IMR-90 (cell line): ENCODE data around the gene PRKCSH. TPM values are rescaled to one million over a fixed set of nuclear protein-coding genes. Genes with fewer than 3 reads are reported as not detected.

Source experiments
- ATAC-seq: fragments of 200-7000 bp; cut with Tn5 transposase; 2 replicates; pipeline ENCODE4 v1.9.1; 2020; ENCODE audit warnings: low read depth, mild to moderate bottlenecking, moderate library complexity
- BruUV-seq: library from RNA; stranded (reverse); fragments of 400-500 nt; replicated peaks from 2 replicates; lab custom pipeline; 2021; lab: Mats Ljungman, UMichigan
- CTCF ChIA-PET: fragments of 300-600 bp; formaldehyde crosslinking; extraction: SDS; loops from one replicate; lab custom pipeline; 2021; ENCODE audit warnings: antibody characterized with exemption; lab: Yijun Ruan, JAX
- POLR2A ChIA-PET: fragments of 300-600 bp; sonication (Branson Sonifier 250); formaldehyde crosslinking; loops from one replicate; lab custom pipeline; 2022; ENCODE audit warnings: antibody characterized with exemption; ENCODE audit not compliant: unreplicated experiment; lab: Charles Lee
- DNase-seq: peaks from one replicate; pipeline ENCODE4 v3.0.0; 2013
- H2AFZ ChIP-seq: replicated peaks from 2 replicates; pipeline ENCODE3; 2013; ENCODE audit warnings: low read length, mild to moderate bottlenecking; ENCODE audit not compliant: poor library complexity
- H2AK5ac ChIP-seq: 2 replicates; pipeline ENCODE4 v1.6.1; 2013; ENCODE audit warnings: low read depth, low read length, inconsistent platforms
- H2AK9ac ChIP-seq: replicated peaks from 2 replicates; pipeline ENCODE3; 2013; ENCODE audit warnings: mild to moderate bottlenecking, low read depth, low read length, moderate library complexity; ENCODE audit not compliant: poor library complexity
- H2BK120ac ChIP-seq: 2 replicates; pipeline ENCODE4 v1.6.1; 2013; ENCODE audit warnings: low read depth, low read length, inconsistent platforms
- H2BK15ac ChIP-seq: 3 replicates; pipeline ENCODE4 v1.6.1; 2013; ENCODE audit warnings: low read depth, low read length, inconsistent platforms
- H2BK20ac ChIP-seq: 2 replicates; pipeline ENCODE4 v1.6.1; 2013; ENCODE audit warnings: low read depth, mild to moderate bottlenecking, inconsistent platforms, low read length, moderate library complexity
- H2BK5ac ChIP-seq: 2 replicates; pipeline ENCODE4 v1.6.1; 2013; ENCODE audit warnings: mild to moderate bottlenecking, low read depth, low read length, inconsistent platforms; ENCODE audit not compliant: poor library complexity, severe bottlenecking
- H3K14ac ChIP-seq: replicated peaks from 2 replicates; pipeline ENCODE4 v1.6.1; 2013; ENCODE audit warnings: low read depth, low read length, inconsistent platforms
- H3K18ac ChIP-seq: 2 replicates; pipeline ENCODE4 v1.6.1; 2013; ENCODE audit warnings: low read depth, low read length, control low read depth
- H3K23ac ChIP-seq: 2 replicates; pipeline ENCODE4 v1.6.1; 2013; ENCODE audit warnings: low read depth, low read length, inconsistent platforms
- H3K27ac ChIP-seq: 2 replicates; pipeline ENCODE4 v1.5.1; 2013; ENCODE audit warnings: mild to moderate bottlenecking, control low read depth, low read length; ENCODE audit not compliant: insufficient read depth
- H3K27me3 ChIP-seq: 2 replicates; pipeline ENCODE4 v1.6.1; 2013; ENCODE audit warnings: low read length; ENCODE audit not compliant: control insufficient read depth, insufficient read depth
- H3K36me3 ChIP-seq: 2 replicates; pipeline ENCODE4 v1.6.1; 2013; ENCODE audit warnings: low read length, mixed read lengths; ENCODE audit not compliant: control insufficient read depth, insufficient read depth
- H3K4ac ChIP-seq: 2 replicates; pipeline ENCODE4 v1.6.1; 2013; ENCODE audit warnings: low read depth, low read length, inconsistent platforms
- H3K4me1 ChIP-seq: 2 replicates; pipeline ENCODE4 v1.6.1; 2013; ENCODE audit warnings: low read length, mixed read lengths; ENCODE audit not compliant: control insufficient read depth, insufficient read depth
- H3K4me2 ChIP-seq: 2 replicates; pipeline ENCODE4 v1.6.1; 2013; ENCODE audit warnings: low read depth, mild to moderate bottlenecking, control low read depth, low read length, moderate library complexity
- H3K4me3 ChIP-seq: 2 replicates; pipeline ENCODE4 v1.5.1; 2013; ENCODE audit warnings: low read depth, mild to moderate bottlenecking, control low read depth, low read length, moderate library complexity; ENCODE audit not compliant: insufficient read depth
- H3K56ac ChIP-seq: 2 replicates; pipeline ENCODE4 v1.6.1; 2013; ENCODE audit warnings: low read length, inconsistent platforms; ENCODE audit not compliant: insufficient read depth; ENCODE audit errors: extremely low read depth
- H3K79me1 ChIP-seq, 2 experiments: 2 replicates each; pipeline ENCODE4 v1.6.1; 2013; ENCODE audit warnings: low read length in 2 of 2, inconsistent platforms in 1 of 2, low read depth in 1 of 2
- H3K9ac ChIP-seq: 2 replicates; pipeline ENCODE4 v1.6.1; 2013; ENCODE audit warnings: low read depth, low read length, control low read depth
- H3K9me1 ChIP-seq: 2 replicates; pipeline ENCODE4 v1.6.1; 2013; ENCODE audit warnings: low read length, inconsistent platforms; ENCODE audit not compliant: insufficient read depth
- H3K9me3 ChIP-seq: 2 replicates; pipeline ENCODE4 v1.6.1; 2013; ENCODE audit warnings: low read length; ENCODE audit not compliant: control insufficient read depth, insufficient read depth
- H4K20me1 ChIP-seq: 2 replicates; pipeline ENCODE4 v1.6.1; 2013; ENCODE audit warnings: low read length, inconsistent platforms; ENCODE audit not compliant: insufficient read depth
- H4K5ac ChIP-seq: 2 replicates; pipeline ENCODE4 v1.6.1; 2013; ENCODE audit warnings: mild to moderate bottlenecking, low read depth, low read length, control low read depth
- H4K8ac ChIP-seq, 2 experiments: 2 replicates each; pipeline ENCODE4 v1.6.1; 2013; ENCODE audit warnings: low read depth in 2 of 2, low read length in 2 of 2, control low read depth in 1 of 2, inconsistent platforms in 1 of 2
- H4K91ac ChIP-seq: 2 replicates; pipeline ENCODE4 v1.6.1; 2013; ENCODE audit warnings: low read depth, low read length, inconsistent platforms; ENCODE audit not compliant: insufficient read depth
- RFX5 ChIP-seq: IDR thresholded peaks from 2 replicates; pipeline ENCODE4 v1.8.0; 2012; ENCODE audit warnings: low read depth, mild to moderate bottlenecking, low read length, moderate library complexity
- WGBS, 2 experiments: methylation state at CpG; one replicate each; pipeline versions ENCODE4 v1.1.5 to v1.1.7; 2013; ENCODE audit warnings: missing lambda C conversion rate in 2 of 2; ENCODE audit not compliant: insufficient read length in 1 of 2; ENCODE audit errors: extremely low coverage in 2 of 2; 5-methylcytosine and 5-hydroxymethylcytosine counted together
- dilution Hi-C: fragments of 300-500 bp; cut with HindIII; formaldehyde crosslinking; loops from one replicate; pipeline ENCODE4 v1.14.3; 2018; ENCODE audit warnings: low sequenced_read_pairs; ENCODE audit not compliant: unreplicated experiment
- in situ Hi-C: fragments of 300-500 bp; cut with MboI; formaldehyde crosslinking; loops from 3 replicates; pipeline ENCODE4 v1.14.3; 2019; ENCODE audit warnings: low sequenced_read_pairs, inconsistent platforms, mixed read lengths
- intact Hi-C: fragments of 100-400 bp; cut with micrococcal nuclease; formaldehyde crosslinking; loops from 2 replicates; pipeline ENCODE4 v1.10.0; 2022
- polyA plus RNA-seq, 3 experiments: library from polyadenylated mRNA; depleted of rRNA; stranded (reverse); fragments of >200 nt; gene quantifications; 2 replicates each; pipeline ENCODE4 v1.2.3, GENCODE V29; 2012; ENCODE audit warnings: low replicate concordance in 1 of 3
- total RNA-seq: library from RNA; depleted of rRNA; stranded (reverse); fragments of >200 nt; gene quantifications from 2 replicates; pipeline ENCODE4 v1.2.3, GENCODE V29; 2012

The PRKCSH gene
- total and polyA plus RNA-seq, 2 of the 4 experiments (the other 2 are of a cell fraction): 36.0 to 252 TPM

DNA sequence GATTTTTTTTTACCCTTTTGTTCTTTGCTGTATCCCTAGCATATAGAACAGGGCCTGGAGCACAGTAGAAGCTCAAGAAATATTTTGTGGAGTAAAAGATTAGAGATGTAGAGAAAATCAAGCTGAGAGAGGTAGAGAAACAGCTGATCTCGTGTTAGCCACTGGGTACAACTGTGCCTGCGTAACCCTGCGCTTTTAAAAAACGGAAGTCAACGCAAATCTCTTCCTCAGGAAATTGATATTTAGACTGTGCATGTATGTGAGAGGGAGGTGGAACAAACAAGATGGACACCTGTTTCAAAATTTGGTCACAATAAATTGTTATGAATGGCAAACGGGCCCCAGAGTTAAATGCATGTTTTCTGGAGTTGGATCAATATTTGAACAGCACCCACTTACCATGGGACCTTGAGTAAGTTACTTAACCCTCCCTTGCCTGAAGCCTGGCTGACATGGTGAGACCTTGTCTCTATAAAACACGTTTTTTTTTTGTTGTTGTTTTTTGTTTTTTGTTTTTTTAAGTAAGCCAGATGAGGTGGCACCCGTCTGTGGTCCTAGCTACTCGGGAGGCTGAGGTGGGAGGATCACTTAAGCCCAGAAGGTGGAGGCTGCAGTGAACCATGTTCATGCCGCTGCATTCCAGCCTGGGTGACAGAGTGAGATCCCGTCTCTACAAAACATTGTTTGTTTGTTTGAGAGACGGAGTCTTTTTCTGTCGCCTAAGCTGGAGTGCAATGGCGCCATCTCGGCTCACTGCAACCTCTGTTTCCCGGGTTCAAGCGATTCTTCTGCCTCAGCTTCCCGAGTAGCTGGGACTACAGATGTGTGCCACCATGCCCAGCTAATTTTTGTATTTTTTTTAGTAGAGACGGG is 48.0 kb upstream of the PRKCSH start:
- H3K56ac ChIP-seq: no peak overlapping the region
- no peak overlapping the region for H2BK120ac ChIP-seq
- in situ Hi-C loops (no loop called here), intact Hi-C loops (no loop called here), dilution Hi-C loops (no loop called here)
- H2AFZ ChIP-seq: no peak overlapping the region
- no peaks in the 10 kb centered on the region; the same call in 1 of the 2 replicates for H3K27me3 ChIP-seq
- no peak overlapping the region for H2BK5ac ChIP-seq
- no peak overlapping the region for H2BK20ac ChIP-seq
- H3K36me3 ChIP-seq: no peaks in the 10 kb centered on the region
- H2AK9ac ChIP-seq: no peak overlapping the region
- H3K4me3 ChIP-seq: no peak overlapping the region
- no peak overlapping the region for H4K5ac ChIP-seq
- ATAC-seq (no peak), DNase-seq (no peak)
- no TSS peak for BruUV-seq
- H3K9me1 ChIP-seq: no peaks in the 10 kb centered on the region
- WGBS, 2 experiments: 70% methylated on average over 7 of the region's 19 CpGs; no CpG with 5 or more reads in 1 of the 2 experiments
- H2AK5ac ChIP-seq: no peak overlapping the region
- H3K27ac ChIP-seq: no peak overlapping the region
- TF ChIP-seq RFX5: no peak
- H4K20me1 ChIP-seq: no peaks in the 10 kb centered on the region
- H3K4me2 ChIP-seq: no peak overlapping the region
- no peak overlapping the region for H3K23ac ChIP-seq
- H3K4ac ChIP-seq: no peak overlapping the region
- no peak overlapping the region for H4K91ac ChIP-seq
- H4K8ac ChIP-seq: no peak overlapping the region
- ChIA-PET CTCF (no interaction called here), POLR2A (no interaction called here)
- H2BK15ac ChIP-seq: no peak overlapping the region
- no peak overlapping the region for H3K9ac ChIP-seq
- 0 out of 2 replicates have a peak, but pooled peaks cover 2% of the 10 kb centered on the region for H3K4me1 ChIP-seq
- H3K79me1 ChIP-seq: no peaks in the 10 kb centered on the region
- no peak overlapping the region for H3K14ac ChIP-seq
- no peak overlapping the region for H3K18ac ChIP-seq
- peaks cover 8% of the 10 kb centered on the region for H3K9me3 ChIP-seq
